Neural progenitor cell (in vitro differentiated cells): ENCODE results near the gene CENPP.

ENCODE experiments used
- CTCF ChIP-seq: fragments of 200-600 bp; sonication (generic); IDR thresholded peaks from 2 replicates; pipeline ENCODE4 v1.5.1; 2017; ENCODE audit warnings: antibody characterized with exemption, mild to moderate bottlenecking
- EZH2 ChIP-seq: fragments of 200-600 bp; sonication (generic); IDR thresholded peaks from 2 replicates; pipeline ENCODE4 v1.6.1; 2017; ENCODE audit warnings: antibody characterized with exemption, mild to moderate bottlenecking, moderate library complexity

DNA sequence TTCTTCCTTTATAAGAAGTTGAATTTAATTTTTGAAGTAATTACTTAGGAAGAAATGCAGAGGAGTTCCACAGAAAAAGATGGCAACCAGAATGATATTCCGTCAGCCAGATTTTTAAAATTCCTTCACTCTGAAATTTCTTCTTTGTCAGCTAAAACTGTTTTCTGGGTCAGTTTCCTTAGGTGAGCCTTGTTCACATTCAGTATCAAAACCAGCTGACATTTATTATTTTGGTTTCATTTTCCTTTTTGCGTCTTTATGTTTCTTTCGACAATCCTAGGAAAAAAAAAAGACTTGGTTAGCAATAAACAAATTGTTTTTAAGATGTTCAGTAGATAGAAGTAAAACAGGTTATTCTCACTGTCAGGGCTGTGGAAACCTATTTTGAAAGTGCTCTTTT is 28.1 kb upstream of the CENPP start:
- no peak for TF ChIP-seq EZH2
- TF ChIP-seq CTCF, result no peak
